ENCODE results near the gene WNT5A.

WNT5A gene

DNA sequence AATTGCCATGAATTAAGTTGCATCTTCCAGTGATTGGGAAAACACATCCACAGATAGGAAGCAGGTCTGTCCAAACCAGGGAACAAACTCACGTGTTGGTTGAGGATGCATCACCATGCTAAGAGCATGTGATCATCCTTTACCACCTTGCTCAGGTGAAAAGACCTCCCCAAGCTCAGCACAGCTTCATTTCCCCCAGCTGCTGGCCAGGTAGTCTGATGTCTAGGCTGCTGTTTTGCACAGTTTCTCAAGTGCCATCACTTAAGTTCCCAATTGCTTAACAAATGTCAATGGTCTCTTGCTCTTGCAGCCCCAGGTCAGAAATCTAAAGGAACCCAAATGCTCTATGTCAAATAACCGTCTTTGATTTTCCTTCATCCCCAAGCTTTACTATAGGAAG lies 34.2 kb downstream of the WNT5A start:
- no peak for DNase-seq

GRCh38 chr3:55449527-55449926 lies 37.6 kb downstream of the WNT5A start:
- DNase-seq: no peak

- DNase-seq: no peak
Observed at GRCh38 chr3:55446850-55447249, 40.3 kb downstream of the WNT5A start.

DNA sequence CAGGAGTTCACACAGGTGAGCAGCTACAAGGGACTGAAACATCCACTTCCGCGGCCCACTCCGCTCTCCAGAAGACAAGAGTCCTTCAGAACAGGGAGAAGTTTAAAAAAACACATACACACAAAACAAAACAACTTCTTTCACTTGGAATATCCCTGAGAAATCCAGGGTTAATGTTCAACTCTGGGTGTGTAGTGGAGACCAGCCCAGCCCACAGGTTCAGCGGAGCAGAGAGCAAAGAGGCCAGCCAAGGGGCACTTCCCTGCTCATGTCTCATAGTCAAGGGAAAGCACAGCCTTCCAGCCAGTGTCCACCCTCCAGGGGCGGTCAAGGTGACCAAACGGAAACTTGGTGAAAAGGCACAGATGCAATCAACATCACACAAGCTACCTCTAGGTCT lies 41.6 kb downstream of the WNT5A start:
- DNase-seq: no peak

GRCh38 chr3:55443346-55443745 lies 43.8 kb downstream of the WNT5A start:
- DNase-seq: no peak

- no peak for DNase-seq
Observed at GRCh38 chr3:55442861-55443260, 44.2 kb downstream of the WNT5A start.

GRCh38 chr3:55441499-55441898 lies 45.6 kb downstream of the WNT5A start:
- DNase-seq: no peak

- DNase-seq: no peak
Observed at GRCh38 chr3:55440104-55440708, 46.9 kb downstream of the WNT5A start.

DNA sequence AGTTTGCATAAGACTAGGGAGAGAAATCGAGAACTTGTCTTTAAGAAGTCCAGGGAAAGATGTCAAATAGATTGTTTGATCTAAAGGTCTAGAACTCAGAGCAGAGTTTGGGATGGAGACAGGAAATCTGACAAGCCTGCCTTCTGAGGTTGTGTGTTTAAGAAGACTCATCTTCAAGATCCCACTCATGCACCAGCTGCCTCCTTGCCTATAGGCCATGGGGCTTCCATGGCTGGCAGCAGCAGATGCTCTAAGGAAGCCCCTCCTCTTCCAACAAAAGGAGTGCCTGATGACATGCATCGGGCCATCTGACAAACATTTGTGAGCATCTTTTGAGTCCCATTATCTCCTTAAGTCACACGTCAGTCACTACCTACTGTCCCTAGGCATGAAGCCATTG lies 47.4 kb downstream of the WNT5A start:
- DNase-seq: no peak

DNA sequence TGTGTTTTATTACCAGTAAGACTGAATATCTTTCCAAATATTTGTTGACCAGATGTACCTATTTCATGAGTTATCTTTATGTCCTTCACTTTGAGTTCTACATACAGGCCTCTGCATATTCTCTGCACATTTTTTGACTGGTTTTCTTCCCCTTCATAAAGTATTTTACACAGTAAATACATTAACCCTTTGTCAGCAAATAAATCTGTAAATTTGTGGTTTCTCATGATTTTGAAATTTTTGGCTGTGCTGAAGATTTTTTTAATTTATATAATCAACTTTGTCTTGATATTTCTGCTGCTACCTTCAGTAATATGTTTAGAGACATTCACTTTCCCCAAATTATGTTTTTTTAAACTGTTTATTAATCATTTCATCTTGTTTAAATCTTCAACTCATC lies 50.5 kb downstream of the WNT5A start:
- DNase-seq: no peak

- DNase-seq: no peak
Observed at GRCh38 chr3:55435491-55435890, 51.6 kb downstream of the WNT5A start.

DNA sequence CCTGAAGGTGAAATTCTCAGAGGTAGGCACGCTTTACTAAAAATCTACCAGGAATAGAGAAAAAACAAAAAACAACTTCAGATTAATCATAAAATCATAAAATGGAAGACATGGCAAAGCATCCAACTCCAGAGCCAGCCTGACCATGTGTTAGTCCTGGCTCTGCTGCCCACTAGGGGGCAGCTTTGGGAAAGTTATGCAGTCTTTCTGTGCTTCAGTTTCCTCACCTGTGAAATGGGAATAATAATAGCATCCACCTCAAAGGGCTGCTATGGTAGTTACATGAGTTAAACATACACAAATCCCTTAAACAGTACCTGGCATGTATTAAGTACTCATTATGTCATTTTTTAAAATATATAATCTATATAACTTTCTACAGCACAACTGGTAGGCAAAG lies 52.3 kb downstream of the WNT5A start:
- no peak for DNase-seq

DNA sequence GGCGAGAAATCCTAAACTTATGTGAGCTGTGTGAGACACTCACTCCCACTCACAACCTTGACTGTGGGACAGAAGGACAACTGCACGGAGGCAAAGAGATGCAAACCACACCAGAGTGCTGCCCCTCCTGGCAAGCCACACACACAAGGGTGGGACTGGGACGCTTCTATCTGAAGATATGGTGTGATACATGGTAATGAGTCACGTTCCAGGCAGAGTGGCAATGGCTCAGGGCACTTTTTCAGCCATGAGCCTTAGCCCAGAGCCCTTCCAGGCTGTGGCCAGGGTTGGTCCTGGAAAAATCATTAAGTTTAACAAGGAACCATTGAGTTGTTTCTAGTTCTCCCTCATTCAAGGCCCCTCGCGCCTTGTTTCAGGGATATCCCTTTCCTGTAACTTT lies 56.1 kb downstream of the WNT5A start:
- DNase-seq: no peak

- DNase-seq: no peak
Observed at GRCh38 chr3:55427739-55428138, 59.4 kb downstream of the WNT5A start.

- DNase-seq: peak in 1 of 51 donors; percentile 4
Observed at GRCh38 chr3:55426486-55426885, 60.6 kb downstream of the WNT5A start.

DNA sequence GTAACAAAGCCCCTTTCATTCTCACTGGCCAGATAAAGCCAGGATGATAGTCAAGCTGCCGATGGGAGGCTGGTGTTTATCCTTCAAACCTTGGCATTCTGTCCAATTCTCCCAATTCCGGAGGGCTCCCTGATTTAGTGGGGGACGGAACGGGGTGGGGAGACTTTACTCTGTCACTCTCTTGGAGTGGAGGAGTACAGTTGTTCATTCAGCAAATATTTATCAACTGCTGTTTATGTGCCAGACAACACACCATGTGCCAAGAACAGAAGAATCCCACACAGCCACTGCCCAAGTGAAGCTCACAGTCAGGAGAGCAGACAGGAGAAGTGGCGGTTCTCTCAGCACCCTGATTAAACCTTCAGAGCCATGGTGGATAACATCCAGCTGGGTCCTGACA lies 63.3 kb downstream of the WNT5A start:
- no peak for DNase-seq

GRCh38 chr3:55417211-55417610 lies 69.9 kb downstream of the WNT5A start:
- DNase-seq: no peak

DNA sequence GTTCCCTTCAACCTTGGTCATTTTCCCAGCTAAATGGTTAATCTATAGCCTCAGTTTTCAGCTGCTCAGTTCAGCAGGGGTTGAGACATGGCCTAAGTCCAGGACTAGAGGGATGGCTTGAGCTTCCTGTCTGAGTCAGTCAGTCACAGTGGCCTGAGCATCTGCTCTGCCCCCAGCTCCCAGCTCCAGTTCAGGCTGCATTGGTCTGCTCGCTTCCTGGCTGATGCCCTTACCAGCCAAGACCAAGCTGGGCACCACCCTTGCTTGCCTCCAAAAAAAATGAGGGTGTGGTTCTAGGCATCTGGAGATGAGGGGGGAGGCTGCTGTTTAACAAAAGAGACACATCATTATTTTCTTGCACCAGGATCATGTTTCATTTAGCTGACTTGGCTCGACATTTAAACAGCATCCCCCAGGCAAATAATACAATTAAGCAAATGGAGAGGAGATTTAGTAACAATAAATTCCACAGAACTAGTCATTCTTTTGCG lies 70.7 kb downstream of the WNT5A start:
- no peak for DNase-seq

Data from hypothalamus (tissue), 51 donors.